GM23338 (cell line): ENCODE results near the gene MYT1.

Source experiments
- CTCF ChIP-seq, 2 experiments: fragments of 200-600 bp in 1 of 2; sonication (generic) in 1 of 2; conservative IDR thresholded peaks; 2 replicates each; pipeline versions ENCODE4 v1.5.1 to v1.6.1; 2016 to 2017; ENCODE audit warnings: antibody characterized with exemption in 2 of 2, low read depth in 2 of 2, mild to moderate bottlenecking in 2 of 2, moderate library complexity in 1 of 2
- ETS1 ChIP-seq: IDR thresholded peaks from 2 replicates; pipeline ENCODE4 v1.6.1; 2016; ENCODE audit warnings: antibody characterized with exemption
- EZH2 ChIP-seq: fragments of 200-600 bp; sonication (generic); IDR thresholded peaks from one replicate; pipeline ENCODE4 v1.8.0; 2017; ENCODE audit warnings: antibody characterized with exemption, mild to moderate bottlenecking, low read depth; ENCODE audit not compliant: unreplicated experiment
- EZH2phosphoT487 ChIP-seq: fragments of 200-600 bp; sonication (generic); IDR thresholded peaks from one replicate; pipeline ENCODE4 v1.8.1; 2018; ENCODE audit warnings: antibody characterized with exemption; ENCODE audit not compliant: unreplicated experiment
- JUNB ChIP-seq: IDR thresholded peaks from one replicate; pipeline ENCODE4 v1.6.1; 2016; ENCODE audit warnings: antibody characterized with exemption; ENCODE audit not compliant: unreplicated experiment
- POLR2AphosphoS5 ChIP-seq: IDR thresholded peaks from 2 replicates; pipeline ENCODE4 v1.6.1; 2016; ENCODE audit warnings: antibody characterized with exemption, low read depth
- STAT1 ChIP-seq: IDR thresholded peaks from one replicate; pipeline ENCODE4 v1.6.1; 2016; ENCODE audit warnings: antibody characterized with exemption; ENCODE audit not compliant: unreplicated experiment
- ZNF331 ChIP-seq: fragments of 250-450 bp; sonication (Bioruptor Pico); IDR thresholded peaks from 2 replicates; pipeline ENCODE4 v1.5.0; 2020; ENCODE audit warnings: low read depth, mild to moderate bottlenecking, moderate library complexity
- TF ChIP-seq, protein P1 (sequence below): IDR thresholded peaks from one replicate; pipeline ENCODE4 v1.6.1; 2018; ENCODE audit warnings: antibody characterized with exemption; ENCODE audit not compliant: unreplicated experiment

DNA sequence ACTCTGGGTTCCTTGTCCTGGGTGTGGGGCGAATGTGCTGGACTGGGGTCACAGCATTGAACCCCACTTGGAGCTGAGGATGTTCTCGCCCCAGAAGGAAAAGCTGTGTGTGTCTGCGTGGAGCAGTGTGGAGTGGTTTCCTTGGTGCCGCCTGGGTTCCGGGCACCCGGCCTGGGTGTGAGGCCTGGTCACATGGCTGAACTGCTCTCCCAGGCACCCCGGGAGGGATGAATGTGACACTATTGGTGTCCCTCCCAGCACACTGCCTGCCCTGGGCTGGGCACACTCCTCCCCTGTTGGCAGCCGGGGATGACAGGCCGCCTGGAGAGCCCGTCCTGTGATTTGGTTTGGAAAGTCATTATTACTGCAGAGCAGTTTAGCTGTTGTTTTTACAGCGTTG, 12.3 kb downstream of the MYT1 start:
- TF ChIP-seq CTCF (conservative IDR thresholded peaks at IDR 0.05; ENCODE audit: low read depth in 2 of 2) (no peak), EZH2 (no peak), POLR2AphosphoS5 (no peak), ZNF331 (CRISPR knock-in tag) (no peak), STAT1 (no peak), EZH2phosphoT487 (no peak), JUNB (no peak), ETS1 (no peak)
- TF ChIP-seq, protein P1, sequence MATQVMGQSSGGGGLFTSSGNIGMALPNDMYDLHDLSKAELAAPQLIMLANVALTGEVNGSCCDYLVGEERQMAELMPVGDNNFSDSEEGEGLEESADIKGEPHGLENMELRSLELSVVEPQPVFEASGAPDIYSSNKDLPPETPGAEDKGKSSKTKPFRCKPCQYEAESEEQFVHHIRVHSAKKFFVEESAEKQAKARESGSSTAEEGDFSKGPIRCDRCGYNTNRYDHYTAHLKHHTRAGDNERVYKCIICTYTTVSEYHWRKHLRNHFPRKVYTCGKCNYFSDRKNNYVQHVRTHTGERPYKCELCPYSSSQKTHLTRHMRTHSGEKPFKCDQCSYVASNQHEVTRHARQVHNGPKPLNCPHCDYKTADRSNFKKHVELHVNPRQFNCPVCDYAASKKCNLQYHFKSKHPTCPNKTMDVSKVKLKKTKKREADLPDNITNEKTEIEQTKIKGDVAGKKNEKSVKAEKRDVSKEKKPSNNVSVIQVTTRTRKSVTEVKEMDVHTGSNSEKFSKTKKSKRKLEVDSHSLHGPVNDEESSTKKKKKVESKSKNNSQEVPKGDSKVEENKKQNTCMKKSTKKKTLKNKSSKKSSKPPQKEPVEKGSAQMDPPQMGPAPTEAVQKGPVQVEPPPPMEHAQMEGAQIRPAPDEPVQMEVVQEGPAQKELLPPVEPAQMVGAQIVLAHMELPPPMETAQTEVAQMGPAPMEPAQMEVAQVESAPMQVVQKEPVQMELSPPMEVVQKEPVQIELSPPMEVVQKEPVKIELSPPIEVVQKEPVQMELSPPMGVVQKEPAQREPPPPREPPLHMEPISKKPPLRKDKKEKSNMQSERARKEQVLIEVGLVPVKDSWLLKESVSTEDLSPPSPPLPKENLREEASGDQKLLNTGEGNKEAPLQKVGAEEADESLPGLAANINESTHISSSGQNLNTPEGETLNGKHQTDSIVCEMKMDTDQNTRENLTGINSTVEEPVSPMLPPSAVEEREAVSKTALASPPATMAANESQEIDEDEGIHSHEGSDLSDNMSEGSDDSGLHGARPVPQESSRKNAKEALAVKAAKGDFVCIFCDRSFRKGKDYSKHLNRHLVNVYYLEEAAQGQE = no peak
